A549 (cell line): ENCODE measurements around the gene LBH. TPM values are rescaled to one million over a fixed set of nuclear protein-coding genes. Genes with fewer than 3 reads are reported as not detected.

ENCODE experiments used
- ATAC-seq, 2 experiments: fragments of 200-7000 bp in 1 of 2; fragments of >200 bp in 1 of 2; cut with Nextera tagmentation in 1 of 2; cut with Tn5 transposase in 1 of 2; 3 replicates each; pipeline versions ENCODE4 v1.8.0 to v1.9.1; 2018 to 2020; ENCODE audit warnings: mild to moderate bottlenecking in 1 of 2, moderate library complexity in 1 of 2
- CTCF ChIA-PET: fragments of 300-600 bp; sonication (Branson Sonifier 250); formaldehyde crosslinking; extraction: SDS; loops from one replicate; lab custom pipeline; 2021; ENCODE audit warnings: antibody characterized with exemption, inconsistent platforms; lab: Yijun Ruan, JAX
- POLR2A ChIA-PET: fragments of 350-600 bp; formaldehyde crosslinking; extraction: SDS; loops from one replicate; lab custom pipeline; 2021; ENCODE audit warnings: antibody characterized with exemption, inconsistent platforms; lab: Yijun Ruan, JAX
- DNase-seq, 2 experiments: peaks; one replicate each; pipeline versions ENCODE4 v3.0.0 to v3.0.0-alpha.2; 2011 to 2016; ENCODE audit warnings: low read depth in 1 of 2, low spot score in 1 of 2
- FAIRE-seq: peaks from 2 replicates; lab custom pipeline; 2011; peaks lifted over from hg19 to GRCh38; lab: Jason Lieb, UNC
- H3K27ac ChIP-seq, 2 experiments: fragments of >200 bp; sonication (Bioruptor Twin); formaldehyde crosslinking; 3 replicates each; pipeline ENCODE4 v1.5.1; 2016 to 2017
- H3K4me1 ChIP-seq: fragments of >200 bp; sonication (Bioruptor Twin); formaldehyde crosslinking; 3 replicates; pipeline ENCODE4 v1.6.1; 2016
- H3K4me2 ChIP-seq: fragments of >200 bp; sonication (Bioruptor Twin); formaldehyde crosslinking; 3 replicates; pipeline ENCODE4 v1.6.1; 2016
- H3K4me3 ChIP-seq: fragments of >200 bp; sonication (Bioruptor Twin); formaldehyde crosslinking; 3 replicates; pipeline ENCODE4 v1.5.1; 2016
- H3K9me3 ChIP-seq: fragments of >200 bp; sonication (Bioruptor Twin); formaldehyde crosslinking; 3 replicates; pipeline ENCODE4 v1.6.1; 2016
- CBX2 ChIP-seq: fragments of 200-600 bp; sonication (generic); IDR thresholded peaks from 2 replicates; pipeline ENCODE4 v1.6.1; 2016; ENCODE audit warnings: low read depth, mild to moderate bottlenecking, borderline replicate concordance
- CBX8 ChIP-seq: fragments of 200-600 bp; sonication (generic); IDR thresholded peaks from 2 replicates; pipeline ENCODE4 v1.6.1; 2016
- CHD4 ChIP-seq: fragments of 200-600 bp; sonication (generic); IDR thresholded peaks from 2 replicates; pipeline ENCODE4 v1.6.1; 2016; ENCODE audit warnings: antibody characterized with exemption, mild to moderate bottlenecking, borderline replicate concordance
- EHF ChIP-seq: fragments of 250-450 bp; sonication (Bioruptor Pico); IDR thresholded peaks from 2 replicates; pipeline ENCODE4 v1.5.0; 2020; ENCODE audit warnings: mild to moderate bottlenecking
- EHMT2 ChIP-seq: fragments of 200-600 bp; sonication (generic); IDR thresholded peaks from 2 replicates; pipeline ENCODE4 v1.6.1; 2016; ENCODE audit warnings: antibody characterized with exemption, low read depth, mild to moderate bottlenecking, moderate library complexity
- EP300 ChIP-seq, 2 experiments: fragments of >200 bp; sonication (Bioruptor Twin); formaldehyde crosslinking; IDR thresholded peaks; 2 replicates in 1 of 2; 3 replicates in 1 of 2; pipeline ENCODE4 v1.6.1; 2016 to 2017
- ESRRA ChIP-seq: fragments of 150-350 bp; IDR thresholded peaks from 2 replicates; pipeline ENCODE4 v1.6.1; 2014; ENCODE audit warnings: mild to moderate bottlenecking, low read length, borderline replicate concordance
- FOSL2 ChIP-seq, 2 experiments: fragments of 450-650 bp in 1 of 2; fragments of >200 bp in 1 of 2; sonication (Bioruptor Twin) in 1 of 2; formaldehyde crosslinking; IDR thresholded peaks; 2 replicates each; pipeline versions ENCODE4 v1.5.0 to v1.6.1; 2016 to 2020; ENCODE audit warnings: mild to moderate bottlenecking in 1 of 2, moderate library complexity in 1 of 2
- GATA3 ChIP-seq: IDR thresholded peaks from 2 replicates; pipeline ENCODE4 v1.6.1; 2012; ENCODE audit warnings: borderline replicate concordance
- HDAC2 ChIP-seq: fragments of 200-600 bp; sonication (generic); IDR thresholded peaks from 2 replicates; pipeline ENCODE4 v1.6.1; 2016
- HEYL ChIP-seq: fragments of 250-450 bp; sonication (Bioruptor Pico); IDR thresholded peaks from 2 replicates; pipeline ENCODE4 v1.8.0; 2021; ENCODE audit warnings: mild to moderate bottlenecking, moderate library complexity
- HOXB13 ChIP-seq: fragments of 250-450 bp; sonication (Bioruptor Pico); IDR thresholded peaks from 2 replicates; pipeline ENCODE4 v1.5.0; 2020; ENCODE audit warnings: low read depth, mild to moderate bottlenecking, moderate library complexity
- HOXB5 ChIP-seq: fragments of 250-450 bp; sonication (Bioruptor Pico); IDR thresholded peaks from 2 replicates; pipeline ENCODE4 v1.5.0; 2020; ENCODE audit warnings: mild to moderate bottlenecking, moderate library complexity
- JUN ChIP-seq, 2 experiments: fragments of >200 bp; sonication (Bioruptor Twin); formaldehyde crosslinking; IDR thresholded peaks; 2 replicates in 1 of 2; 3 replicates in 1 of 2; pipeline ENCODE4 v1.6.1; 2016 to 2017
- JUNB ChIP-seq: fragments of >200 bp; sonication (Bioruptor Twin); formaldehyde crosslinking; IDR thresholded peaks from 2 replicates; pipeline ENCODE4 v1.6.1; 2016
- MAZ ChIP-seq: fragments of 150-350 bp; IDR thresholded peaks from 2 replicates; pipeline ENCODE4 v1.6.1; 2014; ENCODE audit warnings: antibody characterized with exemption, low read depth, low read length, borderline replicate concordance
- NPAS2 ChIP-seq: fragments of 250-450 bp; sonication (Bioruptor Pico); IDR thresholded peaks from 2 replicates; pipeline ENCODE4 v1.8.0; 2022; ENCODE audit warnings: mild to moderate bottlenecking, moderate library complexity, borderline replicate concordance
- POLR2AphosphoS2 ChIP-seq: conservative IDR thresholded peaks from 2 replicates; pipeline ENCODE4 v1.6.1; 2012; ENCODE audit warnings: low read length, improper control_type of control experiment, inconsistent platforms
- RAD21 ChIP-seq, 2 experiments: fragments of >200 bp in 1 of 2; sonication (Bioruptor Twin) in 1 of 2; formaldehyde crosslinking in 1 of 2; IDR thresholded peaks in 1 of 2; conservative IDR thresholded peaks in 1 of 2; 2 replicates in 1 of 2; 3 replicates in 1 of 2; pipeline ENCODE4 v1.6.1; 2012 to 2018; ENCODE audit warnings: inconsistent platforms in 1 of 2
- RCOR1 ChIP-seq: fragments of 150-350 bp; IDR thresholded peaks from 2 replicates; pipeline ENCODE4 v1.6.1; 2014; ENCODE audit warnings: antibody characterized with exemption, low read length, low read depth
- RNF2 ChIP-seq: fragments of 200-600 bp; sonication (generic); IDR thresholded peaks from 2 replicates; pipeline ENCODE4 v1.6.1; 2016; ENCODE audit warnings: low read depth, mild to moderate bottlenecking, antibody characterized with exemption, moderate library complexity, borderline replicate concordance
- SMC3 ChIP-seq: fragments of >200 bp; sonication (Bioruptor Twin); formaldehyde crosslinking; IDR thresholded peaks from 3 replicates; pipeline ENCODE4 v1.6.1; 2018; ENCODE audit warnings: inconsistent platforms
- TP53 ChIP-seq: fragments of 250-450 bp; sonication (Bioruptor Pico); IDR thresholded peaks from 2 replicates; pipeline ENCODE4 v1.5.0; 2021; ENCODE audit warnings: mild to moderate bottlenecking, moderate library complexity
- WGBS: methylation state at CpG from one replicate; pipeline ENCODE4 v1.1.6; 2017; ENCODE audit errors: missing lambda C conversion rate; 5-methylcytosine and 5-hydroxymethylcytosine counted together
- polyA plus RNA-seq, 4 experiments: library from polyadenylated mRNA; depleted of rRNA in 3 of 4; stranded (reverse); fragments of >200 nt; fragmentation: RNase III in 1 of 4; extraction: RNeasy Plus Mini Kit Qiagen cat#74134 plus additional on column Dnase treatment in 1 of 4; gene quantifications; 2 replicates in 3 of 4; 3 replicates in 1 of 4; pipeline ENCODE4 v1.2.3, GENCODE V29; 2011 to 2017
- TF ChIP-seq, protein P1 (sequence below): IDR thresholded peaks from 2 replicates; pipeline ENCODE4 v1.6.1; 2012; ENCODE audit warnings: low read depth, borderline replicate concordance
- TF ChIP-seq, protein P2 (sequence below): fragments of >200 bp; sonication (Bioruptor Twin); formaldehyde crosslinking; IDR thresholded peaks from 2 replicates; pipeline ENCODE4 v1.6.1; 2016
- TF ChIP-seq, protein P3 (sequence below): fragments of >200 bp; sonication (Bioruptor Twin); formaldehyde crosslinking; IDR thresholded peaks from 3 replicates; pipeline ENCODE4 v1.5.1; 2016

Gene LBH
- polyA plus RNA-seq, 2 of the 4 experiments (the other 2 are of a cell fraction): 163 to 216 TPM

DNA sequence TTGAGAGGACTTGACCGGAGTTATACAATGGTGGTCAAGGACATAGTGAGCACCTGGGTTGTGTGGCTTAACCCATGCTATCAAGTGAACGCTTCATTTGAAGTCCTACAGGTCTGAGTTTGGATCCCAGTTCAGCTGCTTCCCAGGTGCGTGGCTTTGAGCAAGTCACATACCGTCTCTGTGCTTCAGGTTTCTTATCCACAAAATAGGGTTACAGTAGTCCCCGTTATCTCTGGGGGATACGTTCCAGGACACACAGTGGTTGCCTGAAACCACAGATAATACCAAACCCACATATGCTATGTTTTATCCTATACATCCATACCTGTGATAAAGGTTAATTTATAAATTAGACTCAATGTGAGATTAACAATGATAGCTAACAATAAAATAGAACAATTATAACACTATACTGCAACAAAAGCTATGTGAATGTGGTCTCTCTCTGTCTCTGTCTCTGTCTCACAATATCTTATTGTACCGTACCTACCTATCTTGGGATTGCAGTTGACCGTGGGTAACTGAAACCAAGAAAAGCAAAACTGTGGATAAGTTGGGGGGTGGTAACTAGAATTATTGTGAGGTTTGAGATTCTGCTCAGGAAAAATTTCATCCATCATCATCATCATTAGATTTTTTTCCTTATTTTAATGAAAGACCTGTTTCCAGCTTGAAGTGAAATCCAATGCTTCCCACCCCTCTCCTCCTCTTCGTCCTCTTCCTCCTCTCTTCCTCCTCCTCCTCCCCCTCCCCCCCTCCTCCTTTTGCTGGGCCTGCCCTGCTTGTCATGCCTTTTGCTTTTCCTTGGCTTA is 22.7 kb downstream of the LBH start:
- peak overlapping the region; percentile 78 to 83 for H3K27ac ChIP-seq
- no peak for FAIRE-seq
- WGBS: 93% methylated on average over 9 of the region's 9 CpGs
- peaks cover 70% of the 10 kb centered on the region for H3K4me1 ChIP-seq
- no peaks in the 10 kb centered on the region for H3K9me3 ChIP-seq
- TF ChIP-seq, protein P1, sequence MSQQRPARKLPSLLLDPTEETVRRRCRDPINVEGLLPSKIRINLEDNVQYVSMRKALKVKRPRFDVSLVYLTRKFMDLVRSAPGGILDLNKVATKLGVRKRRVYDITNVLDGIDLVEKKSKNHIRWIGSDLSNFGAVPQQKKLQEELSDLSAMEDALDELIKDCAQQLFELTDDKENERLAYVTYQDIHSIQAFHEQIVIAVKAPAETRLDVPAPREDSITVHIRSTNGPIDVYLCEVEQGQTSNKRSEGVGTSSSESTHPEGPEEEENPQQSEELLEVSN: 0 out of 2 replicates have a peak, but pooled peaks have one; percentile 38
- TF ChIP-seq MAZ: no peak
- peak overlapping the region; percentile 67 for H3K4me2 ChIP-seq
- no peak for ATAC-seq
- H3K4me3 ChIP-seq: peak overlapping the region; percentile 12; the same call in 1 of the 3 replicates
- DNase-seq: no peak
- ChIA-PET POLR2A (interaction anchor here (0.5 to 2.0 kb wide), 5 partner anchors 19 to 40 kb away, joined by 3 to 8 read pairs (median 3); no protein-coding TSS in a partner anchor), CTCF (interaction anchor here (1.0 to 14.6 kb wide), 6 partner anchors 11 to 457 kb away, joined by 3 to 135 read pairs (median 7); no protein-coding TSS in a partner anchor)

DNA sequence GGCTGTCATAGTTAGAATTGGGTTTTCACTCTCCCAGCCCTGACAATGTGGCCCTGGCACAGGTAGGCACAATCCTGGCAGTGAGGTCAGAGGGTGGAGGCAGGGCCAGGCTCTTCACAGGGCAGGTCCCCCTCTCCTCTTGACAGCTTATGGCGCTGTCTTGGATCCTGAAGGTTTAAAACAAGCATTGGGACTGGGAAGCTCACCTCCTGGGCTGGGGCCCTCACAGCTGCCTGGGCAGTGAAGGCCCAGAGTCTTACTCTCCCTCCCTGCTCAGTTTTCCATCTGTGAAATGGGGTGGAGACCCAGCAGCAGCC is 23.3 kb downstream of the LBH start:
- ChIA-PET CTCF (interaction anchor here (1.0 to 14.6 kb wide), 5 partner anchors 11 to 456 kb away, joined by 3 to 135 read pairs (median 7); no protein-coding TSS in a partner anchor), POLR2A (interaction anchor here (0.7 kb wide), 1 partner anchor 20 kb away, joined by 3 read pairs; no protein-coding TSS in a partner anchor)
- no peak overlapping the region for H3K4me3 ChIP-seq
- WGBS: 100% methylated on average over 1 of the region's 1 CpG
- no peaks in the 10 kb centered on the region for H3K9me3 ChIP-seq
- no peak; a peak in 1 of 6 replicates for ATAC-seq
- peaks cover 64% of the 10 kb centered on the region for H3K4me1 ChIP-seq
- no peak for DNase-seq
- peak overlapping the region; percentile 67; the same call in 1 of the 3 replicates for H3K4me2 ChIP-seq
- FAIRE-seq: no peak
- peak overlapping the region; percentile 78 to 83 for H3K27ac ChIP-seq
- no peak for TF ChIP-seq ESRRA
- TF ChIP-seq CBX2: no peak
- TF ChIP-seq FOSL2 (IDR thresholded peaks at IDR 0.05): no peak
- no peak for TF ChIP-seq FOSL2 (CRISPR knock-in tag; IDR thresholded peaks at IDR 0.05)
- TF ChIP-seq EHMT2: no peak
- no peak for TF ChIP-seq CHD4
- TF ChIP-seq JUN (IDR thresholded peaks at IDR 0.05): no peak
- TF ChIP-seq TP53 (CRISPR knock-in tag): no peak
- no peak for TF ChIP-seq EHF
- TF ChIP-seq RAD21 (conservative IDR thresholded peaks at IDR 0.05 in 1 of 2, IDR thresholded peaks at IDR 0.05 in 1 of 2): no peak
- TF ChIP-seq, protein P2, sequence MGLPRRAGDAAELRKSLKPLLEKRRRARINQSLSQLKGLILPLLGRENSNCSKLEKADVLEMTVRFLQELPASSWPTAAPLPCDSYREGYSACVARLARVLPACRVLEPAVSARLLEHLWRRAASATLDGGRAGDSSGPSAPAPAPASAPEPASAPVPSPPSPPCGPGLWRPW: no peak
- TF ChIP-seq RNF2: no peak
- no peak for TF ChIP-seq EP300 (IDR thresholded peaks at IDR 0.05)
- TF ChIP-seq HOXB13: no peak
- TF ChIP-seq RCOR1: no peak
- no peak for TF ChIP-seq CBX8
- no peak for TF ChIP-seq GATA3
- no peak for TF ChIP-seq HOXB5 (CRISPR knock-in tag)
- no peak for TF ChIP-seq NPAS2
- no peak for TF ChIP-seq HDAC2
- TF ChIP-seq, all 56 proteins: peak for 0

DNA sequence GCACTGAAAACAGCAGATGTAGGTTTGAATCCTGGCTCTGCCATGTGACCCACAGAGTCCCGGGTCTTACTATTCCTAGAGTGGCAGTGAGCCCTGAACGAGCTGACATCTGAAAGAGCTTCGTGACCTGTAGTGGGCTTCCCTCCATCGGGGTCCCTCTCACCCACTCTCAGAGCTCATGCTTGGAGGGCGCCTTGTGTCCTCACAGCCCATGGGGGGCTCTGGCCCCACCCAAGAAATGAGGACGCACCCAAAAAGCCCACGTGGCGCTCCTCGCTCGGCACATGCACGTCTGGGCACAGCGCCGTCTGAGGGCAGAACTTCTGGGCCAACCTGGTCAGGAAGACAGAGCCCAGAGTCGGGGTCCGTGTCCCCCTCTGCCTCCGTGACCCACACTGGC is 23.7 kb downstream of the LBH start:
- Histone ChIP-seq H3K9me3 (no peaks in the 10 kb centered on the region), H3K4me2 (0 out of 3 replicates have a peak overlapping the region, but pooled peaks have one; percentile 67), H3K4me1 (peaks cover 60% of the 10 kb centered on the region), H3K4me3 (no peak overlapping the region), H3K27ac (peak overlapping the region; percentile 78 to 83)
- ATAC-seq (no peak), FAIRE-seq (no peak), DNase-seq (no peak)
- POLR2A ChIA-PET: no interaction called here
- TF ChIP-seq SMC3 (no peak), FOSL2 (IDR thresholded peaks at IDR 0.05) (no peak), FOSL2 (CRISPR knock-in tag; IDR thresholded peaks at IDR 0.05) (no peak), CHD4 (no peak), RCOR1 (no peak), POLR2AphosphoS2 (no peak), EP300 (IDR thresholded peaks at IDR 0.05) (no peak), EHMT2 (no peak), HOXB13 (no peak), GATA3 (no peak), HEYL (CRISPR knock-in tag) (no peak), JUNB (no peak)
- TF ChIP-seq, protein P3, sequence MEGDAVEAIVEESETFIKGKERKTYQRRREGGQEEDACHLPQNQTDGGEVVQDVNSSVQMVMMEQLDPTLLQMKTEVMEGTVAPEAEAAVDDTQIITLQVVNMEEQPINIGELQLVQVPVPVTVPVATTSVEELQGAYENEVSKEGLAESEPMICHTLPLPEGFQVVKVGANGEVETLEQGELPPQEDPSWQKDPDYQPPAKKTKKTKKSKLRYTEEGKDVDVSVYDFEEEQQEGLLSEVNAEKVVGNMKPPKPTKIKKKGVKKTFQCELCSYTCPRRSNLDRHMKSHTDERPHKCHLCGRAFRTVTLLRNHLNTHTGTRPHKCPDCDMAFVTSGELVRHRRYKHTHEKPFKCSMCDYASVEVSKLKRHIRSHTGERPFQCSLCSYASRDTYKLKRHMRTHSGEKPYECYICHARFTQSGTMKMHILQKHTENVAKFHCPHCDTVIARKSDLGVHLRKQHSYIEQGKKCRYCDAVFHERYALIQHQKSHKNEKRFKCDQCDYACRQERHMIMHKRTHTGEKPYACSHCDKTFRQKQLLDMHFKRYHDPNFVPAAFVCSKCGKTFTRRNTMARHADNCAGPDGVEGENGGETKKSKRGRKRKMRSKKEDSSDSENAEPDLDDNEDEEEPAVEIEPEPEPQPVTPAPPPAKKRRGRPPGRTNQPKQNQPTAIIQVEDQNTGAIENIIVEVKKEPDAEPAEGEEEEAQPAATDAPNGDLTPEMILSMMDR: no peak
- CTCF ChIA-PET: interaction anchor here (1.0 to 14.6 kb wide), 3 partner anchors 12 to 46 kb away, joined by 3 to 135 read pairs (median 7); no protein-coding TSS in a partner anchor
- WGBS: 94% methylated on average over 16 of the region's 16 CpGs
